ENCODE results near the gene CNTNAP2.

DNA sequence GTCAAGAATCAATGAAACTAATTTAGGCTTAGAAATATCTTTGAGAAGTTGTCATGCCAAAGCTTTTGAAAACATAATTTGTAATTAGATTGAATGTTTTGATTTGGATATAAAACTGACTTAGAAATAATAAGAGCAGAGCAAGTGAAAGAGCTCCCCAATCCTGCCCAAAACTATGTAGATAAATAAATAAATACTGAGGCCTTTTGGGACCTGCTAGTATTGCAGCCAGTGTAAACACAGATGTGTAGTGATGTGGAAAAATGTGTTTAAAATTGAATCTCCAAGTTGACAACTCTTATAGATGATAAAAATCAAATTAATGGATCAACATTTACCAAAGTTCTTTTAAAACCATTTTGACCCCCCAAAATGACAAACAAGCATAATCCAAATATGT, 896.1 kb downstream of the CNTNAP2 start:
- TF ChIP-seq POU2F2 (IDR thresholded peaks at IDR 0.05; ENCODE audit: low read depth, low read length) (no peak), POLR2AphosphoS5 (IDR thresholded peaks at IDR 0.05; ENCODE audit: low read depth, low read length) (no peak), TAF1 (IDR thresholded peaks at IDR 0.05; ENCODE audit: low read depth, low read length) (no peak)
